ENCODE results near the gene LRMDA.
A peak's percentile ranks its signal among the peaks of the same experiment; 100 is the strongest.

Gene LRMDA

GRCh38 chr10:76397181-76398042 lies 966.0 kb downstream of the LRMDA start:
- DNase-seq, result no peak

- no peak for DNase-seq
Observed at GRCh38 chr10:76398043-76398710, 966.8 kb downstream of the LRMDA start.

GRCh38 chr10:76399226-76399625 lies 967.8 kb downstream of the LRMDA start:
- DNase-seq, result no peak

- DNase-seq, result no peak
Observed at GRCh38 chr10:76401006-76401405, 969.6 kb downstream of the LRMDA start.

- DNase-seq, result peak in 1 of 2 experiments; percentile 1
Observed at GRCh38 chr10:76403912-76404311, 972.5 kb downstream of the LRMDA start.

- no peak for DNase-seq
Observed at GRCh38 chr10:76404531-76404930, 973.1 kb downstream of the LRMDA start.

GRCh38 chr10:76405922-76406321 lies 974.5 kb downstream of the LRMDA start:
- no peak for DNase-seq

- no peak for DNase-seq
Observed at GRCh38 chr10:76408646-76409045, 977.2 kb downstream of the LRMDA start.

- DNase-seq, result no peak
Observed at GRCh38 chr10:76411729-76412435, 980.5 kb downstream of the LRMDA start.

- DNase-seq, result no peak
Observed at GRCh38 chr10:76415554-76415953, 984.1 kb downstream of the LRMDA start.

- no peak for DNase-seq
Observed at GRCh38 chr10:76416642-76417041, 985.2 kb downstream of the LRMDA start.

- DNase-seq, result no peak
Observed at GRCh38 chr10:76420725-76421124, 989.3 kb downstream of the LRMDA start.

- DNase-seq, result no peak
Observed at GRCh38 chr10:76422769-76423168, 991.3 kb downstream of the LRMDA start.

GRCh38 chr10:76428551-76429367 lies 997.3 kb downstream of the LRMDA start:
- no peak for DNase-seq

- no peak for DNase-seq
Observed at GRCh38 chr10:76429368-76430060, 998.1 kb downstream of the LRMDA start.

- no peak for DNase-seq
Observed at GRCh38 chr10:76430061-76430645, 998.7 kb downstream of the LRMDA start.

- no peak for DNase-seq
Observed at GRCh38 chr10:76432016-76433012, 1000.9 kb downstream of the LRMDA start.

- DNase-seq, result no peak
Observed at GRCh38 chr10:76433161-76434005, 1002.0 kb downstream of the LRMDA start.

- no peak for DNase-seq
Observed at GRCh38 chr10:76435157-76435556, 1003.7 kb downstream of the LRMDA start.
